ENCODE data around the gene USP46.

USP46 gene, protein sequence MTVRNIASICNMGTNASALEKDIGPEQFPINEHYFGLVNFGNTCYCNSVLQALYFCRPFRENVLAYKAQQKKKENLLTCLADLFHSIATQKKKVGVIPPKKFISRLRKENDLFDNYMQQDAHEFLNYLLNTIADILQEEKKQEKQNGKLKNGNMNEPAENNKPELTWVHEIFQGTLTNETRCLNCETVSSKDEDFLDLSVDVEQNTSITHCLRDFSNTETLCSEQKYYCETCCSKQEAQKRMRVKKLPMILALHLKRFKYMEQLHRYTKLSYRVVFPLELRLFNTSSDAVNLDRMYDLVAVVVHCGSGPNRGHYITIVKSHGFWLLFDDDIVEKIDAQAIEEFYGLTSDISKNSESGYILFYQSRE

DNA sequence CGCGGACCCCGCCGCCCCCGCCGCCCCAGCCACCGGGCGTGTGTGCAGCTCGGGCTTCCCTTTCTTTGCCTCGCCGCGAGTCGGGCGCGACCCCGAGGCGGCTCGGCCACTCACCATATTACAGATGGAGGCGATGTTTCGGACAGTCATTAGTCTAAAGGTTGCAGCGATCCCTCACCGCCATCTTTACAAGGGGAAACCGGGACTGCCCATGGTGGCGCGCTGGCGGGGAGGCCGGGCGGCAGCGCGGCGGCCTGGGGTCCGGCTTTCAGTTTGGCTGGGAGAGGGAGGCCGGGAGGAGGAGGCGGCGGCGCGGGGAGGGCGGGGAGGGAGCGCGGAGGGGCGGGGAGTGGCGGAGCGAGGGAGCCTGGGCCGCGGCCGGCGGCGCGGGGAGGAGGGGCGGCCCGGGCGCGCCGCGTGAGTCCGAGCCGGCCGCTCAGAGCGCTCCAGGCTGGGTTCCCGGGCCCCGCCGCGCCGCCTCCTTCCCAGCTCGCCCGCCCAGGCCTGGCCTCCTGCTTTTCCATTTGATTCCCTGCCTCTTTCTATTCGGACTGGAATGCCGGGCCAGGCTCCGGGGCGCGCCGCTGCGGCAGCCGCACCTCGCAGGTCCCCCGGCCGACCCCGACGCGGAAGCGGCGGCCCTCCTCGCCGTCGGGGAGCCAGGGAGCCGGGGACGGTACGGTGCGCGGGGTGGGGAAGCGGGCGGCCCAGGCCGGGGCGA, at the start of gene USP46:
Gene USP46, minus strand, starts transcription at position 301 of the 721 bp plus-strand sequence. Its CDS starts 151 bp downstream, at position 150.
- DNase-seq (ENCODE audit: low spot score), result peak; percentile 51

DNA sequence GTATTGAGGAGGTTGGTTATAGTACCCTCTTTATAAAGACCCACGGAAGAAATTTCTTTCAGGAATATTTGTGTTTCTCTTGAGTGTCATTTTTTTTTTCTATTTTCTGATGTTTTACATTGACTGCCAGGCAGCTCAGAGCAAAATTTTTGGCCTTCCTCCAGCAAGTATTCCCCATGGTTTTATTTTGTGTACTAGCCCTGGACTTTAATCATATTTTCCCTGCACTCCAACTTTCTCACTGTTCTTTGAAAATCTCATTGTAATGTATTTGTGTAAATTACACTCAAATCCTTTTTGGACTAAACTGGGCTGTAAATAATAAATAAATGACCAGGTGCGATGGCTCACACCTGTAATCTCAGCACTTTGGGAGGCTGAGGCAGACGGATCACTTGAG, 45.6 kb upstream of the USP46 start:
- DNase-seq (ENCODE audit: low spot score), result no peak

DNA sequence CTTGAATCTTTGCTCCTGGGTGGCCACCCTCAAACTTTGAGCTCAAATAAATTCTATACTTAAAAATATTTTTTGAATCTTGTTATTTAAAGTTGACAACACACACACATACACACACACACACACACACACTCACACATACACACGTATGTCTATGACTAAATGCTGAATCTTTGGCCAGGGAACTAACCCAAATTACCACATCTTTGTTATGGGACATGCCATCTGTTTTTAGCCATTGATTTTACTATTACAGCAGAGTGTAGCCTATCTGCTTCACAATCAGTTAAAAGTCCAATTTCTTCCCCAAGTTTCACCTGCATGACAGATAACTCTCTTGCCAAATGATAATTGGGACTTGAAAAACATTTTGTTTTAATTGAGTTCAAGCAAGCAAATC, 45.0 kb upstream of the USP46 start:
- no peak for DNase-seq (ENCODE audit: low spot score)

DNA sequence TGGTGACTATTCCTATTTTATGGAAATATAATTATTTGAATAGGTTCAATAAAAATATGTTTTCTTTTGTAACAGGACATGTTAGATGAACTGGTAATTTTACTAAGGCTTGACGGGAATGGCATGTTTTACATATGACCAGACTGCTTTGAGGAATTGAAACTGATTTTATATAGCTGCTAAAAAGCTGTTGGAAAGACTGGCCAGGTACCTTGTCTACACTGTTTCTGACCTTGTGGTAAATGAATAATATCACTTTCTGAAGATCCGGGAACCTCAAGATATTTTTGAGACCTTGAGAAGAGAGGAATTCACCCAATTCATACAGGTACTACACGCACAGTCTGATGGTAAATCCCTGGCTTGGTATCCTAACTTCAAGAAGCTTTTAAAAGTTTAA, 42.1 kb upstream of the USP46 start:
- no peak for DNase-seq (ENCODE audit: low spot score)

DNA sequence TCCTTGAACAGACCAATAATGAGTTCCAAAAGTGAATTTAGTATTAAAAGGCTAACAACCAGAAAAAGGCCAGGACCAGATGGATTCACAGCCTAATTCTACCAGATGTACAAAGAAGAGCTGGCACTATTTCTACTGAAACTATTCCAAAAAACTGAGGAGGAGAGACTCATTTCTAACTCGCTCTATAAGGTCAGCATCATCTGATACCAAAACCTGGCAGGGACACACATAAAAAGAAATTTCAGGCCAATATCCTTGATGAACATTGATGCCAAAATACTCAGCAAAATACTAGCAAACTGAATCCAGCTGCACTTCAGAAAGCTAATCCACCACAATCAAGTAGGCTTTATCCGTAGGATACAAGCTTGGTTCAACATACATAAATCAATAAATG, 35.8 kb upstream of the USP46 start:
- no peak for DNase-seq (ENCODE audit: low spot score)

DNA sequence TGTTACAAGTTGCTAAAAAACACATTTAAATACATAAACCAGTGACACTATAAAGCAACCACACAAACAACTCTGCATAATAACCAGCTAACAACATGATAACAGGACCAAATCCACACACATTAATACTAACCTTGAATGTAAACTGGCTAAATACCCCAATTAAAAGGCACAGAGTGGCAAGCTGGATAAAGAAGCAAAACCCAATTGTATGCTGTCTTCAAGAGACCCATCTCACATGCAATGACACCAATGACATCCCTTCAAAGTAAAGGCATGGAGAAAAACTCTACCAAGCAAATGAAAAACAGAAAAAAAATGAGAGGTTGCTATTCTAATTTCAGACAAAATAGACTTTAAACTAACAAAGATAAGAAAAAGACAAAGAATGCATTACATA, 34.4 kb upstream of the USP46 start:
- no peak for DNase-seq (ENCODE audit: low spot score)

DNA sequence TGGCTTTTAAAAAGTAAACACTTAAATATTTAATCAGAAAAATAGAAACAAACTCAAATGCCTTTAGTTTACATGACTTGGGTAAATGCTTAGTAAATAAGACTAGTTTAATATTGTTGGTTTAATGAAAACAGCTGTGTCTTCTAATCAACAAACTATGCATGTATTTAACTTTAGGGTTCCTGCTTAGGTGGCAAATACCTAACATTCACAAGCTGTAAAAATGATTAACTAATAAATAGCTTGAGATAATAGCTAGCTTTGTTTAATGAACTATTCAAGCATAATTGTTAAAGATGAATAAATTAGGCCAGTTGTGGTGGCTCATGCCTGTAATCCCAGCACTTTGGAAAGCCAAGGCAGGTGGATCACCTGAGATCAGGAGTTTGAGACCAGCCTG, 30.0 kb upstream of the USP46 start:
- DNase-seq (ENCODE audit: low spot score), result no peak

DNA sequence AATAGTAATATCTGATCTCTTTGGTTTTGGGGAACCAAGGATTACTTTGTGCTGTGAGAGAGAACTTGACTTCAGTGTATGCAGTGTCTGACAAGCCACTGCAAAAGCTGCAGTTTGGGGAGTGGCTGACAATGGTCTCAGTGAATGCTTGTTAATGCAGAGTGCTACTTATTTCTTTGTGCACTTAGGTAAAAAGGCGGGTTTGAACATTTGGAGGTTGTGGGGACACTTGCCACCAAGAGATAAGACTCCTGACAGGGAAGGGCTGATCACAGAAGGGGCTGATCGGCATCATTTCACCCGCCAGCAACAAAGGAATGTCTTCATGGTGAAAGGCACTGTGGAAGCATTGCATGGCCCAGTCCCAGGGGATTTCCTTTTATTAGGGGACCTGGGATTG, 28.6 kb upstream of the USP46 start:
- DNase-seq (ENCODE audit: low spot score), result no peak

DNA sequence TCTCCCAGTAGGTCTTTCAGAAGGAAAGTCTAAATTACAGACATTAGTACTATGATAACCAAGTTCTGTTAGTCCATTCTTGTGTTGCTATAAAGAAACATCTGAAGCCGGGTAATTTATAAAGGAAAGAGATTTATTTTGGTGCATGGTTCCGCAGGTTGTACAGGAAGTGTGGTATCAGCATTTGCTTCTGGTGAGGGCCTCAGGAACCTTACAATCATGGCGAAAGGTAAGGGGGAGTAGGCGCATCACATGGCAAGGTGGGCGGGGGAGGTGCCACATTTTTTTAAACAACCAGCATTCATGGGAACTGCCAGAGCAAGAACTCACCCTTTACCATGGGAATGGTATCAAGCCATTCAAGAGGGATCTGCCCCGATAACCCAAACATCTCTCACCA, 26.2 kb upstream of the USP46 start:
- DNase-seq (ENCODE audit: low spot score), result no peak

DNA sequence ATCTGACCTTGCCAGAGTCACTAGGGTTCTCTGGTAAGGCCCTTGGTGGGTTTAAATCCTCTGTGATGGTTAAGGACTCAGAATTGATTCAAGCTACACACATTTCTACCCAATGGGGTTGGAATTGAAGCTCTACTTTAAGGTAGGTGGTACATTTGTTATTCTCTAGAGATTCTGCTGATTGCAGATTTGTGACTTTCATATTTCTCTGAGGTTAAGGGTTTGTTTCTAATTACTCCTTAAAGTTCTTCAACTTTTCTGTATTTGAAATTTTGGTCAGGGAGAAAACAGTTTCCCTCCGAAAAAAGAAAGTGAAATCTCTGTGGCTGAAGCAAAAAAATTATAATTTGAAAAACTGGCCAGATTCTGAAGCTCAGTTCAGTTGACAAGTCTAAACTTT, 25.8 kb upstream of the USP46 start:
- no peak for DNase-seq (ENCODE audit: low spot score)

DNA sequence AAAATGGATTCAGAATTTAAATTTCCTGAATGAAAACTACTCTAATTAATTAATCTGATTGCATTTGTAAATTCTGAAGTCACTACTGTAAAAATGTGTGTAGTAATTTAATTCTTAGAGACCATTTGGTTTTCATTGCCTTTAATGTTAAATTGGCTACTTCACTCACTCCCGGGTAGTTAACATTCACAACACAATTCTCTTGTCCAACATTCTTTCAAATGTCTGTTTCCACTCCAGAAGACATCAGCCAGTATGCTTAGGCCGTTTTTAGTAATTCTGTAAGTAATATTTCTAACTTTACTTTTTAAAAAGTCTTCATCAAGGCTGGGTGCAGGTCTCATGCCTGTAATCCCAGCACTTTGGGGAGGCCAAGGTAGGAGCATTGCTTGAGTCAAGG, 21.3 kb upstream of the USP46 start:
- no peak for DNase-seq (ENCODE audit: low spot score)

DNA sequence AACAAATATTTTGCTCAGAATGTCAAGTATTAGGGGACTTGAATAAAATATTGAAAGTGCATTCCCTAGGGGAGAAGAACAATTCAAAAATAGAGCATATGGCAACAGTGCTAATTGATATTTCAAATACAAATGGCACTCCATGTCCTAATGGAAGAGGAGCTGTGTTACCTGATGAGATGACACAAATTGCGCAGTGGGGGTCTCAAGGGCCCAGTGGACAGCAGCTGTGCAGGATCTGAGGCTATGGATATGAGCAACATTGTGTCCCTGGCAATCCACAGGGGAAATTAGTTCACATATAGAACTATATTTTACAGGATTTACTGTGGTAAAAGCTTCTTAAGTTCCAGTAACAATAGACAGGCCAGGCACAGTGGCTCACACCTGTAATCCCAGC, 17.4 kb upstream of the USP46 start:
- no peak for DNase-seq (ENCODE audit: low spot score)

DNA sequence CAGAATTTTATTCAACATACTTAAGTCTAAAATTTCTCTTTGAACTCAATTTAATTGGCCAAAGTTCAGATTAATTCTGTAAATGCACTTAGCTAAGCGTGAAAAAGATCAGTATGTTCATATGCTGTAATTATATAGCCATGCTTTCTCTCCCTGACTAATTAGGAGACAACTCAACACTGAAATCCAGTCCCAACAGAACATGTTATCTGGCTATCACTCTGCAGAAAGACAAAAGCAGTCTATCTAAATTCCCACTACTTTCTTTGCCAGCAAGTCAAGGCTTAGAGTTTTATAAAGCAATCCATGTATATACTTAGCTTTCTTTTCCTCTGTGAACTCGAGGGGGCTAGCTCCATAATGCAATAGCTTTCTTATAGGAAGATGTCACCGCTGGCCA, 16.0 kb upstream of the USP46 start:
- no peak for DNase-seq (ENCODE audit: low spot score)

DNA sequence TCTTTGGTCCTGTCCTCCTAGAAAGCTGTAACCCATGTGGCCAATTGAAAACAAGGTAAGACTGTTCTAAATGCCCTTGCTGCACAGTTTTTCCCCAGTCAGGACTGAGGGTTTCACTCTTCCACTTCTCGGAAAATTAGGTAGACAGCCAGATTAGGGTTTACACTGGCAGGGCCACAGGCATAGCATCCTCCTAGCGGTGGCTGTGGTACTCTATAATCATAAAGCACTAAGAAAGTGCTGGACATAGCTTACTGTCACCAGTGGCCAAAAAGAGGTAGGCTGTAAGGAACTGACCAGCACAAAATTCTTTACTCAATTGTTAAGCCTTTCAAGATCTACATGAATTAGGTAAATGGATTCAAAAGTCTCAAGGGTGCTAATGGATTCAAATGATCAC, 11.6 kb upstream of the USP46 start:
- no peak for DNase-seq (ENCODE audit: low spot score)

DNA sequence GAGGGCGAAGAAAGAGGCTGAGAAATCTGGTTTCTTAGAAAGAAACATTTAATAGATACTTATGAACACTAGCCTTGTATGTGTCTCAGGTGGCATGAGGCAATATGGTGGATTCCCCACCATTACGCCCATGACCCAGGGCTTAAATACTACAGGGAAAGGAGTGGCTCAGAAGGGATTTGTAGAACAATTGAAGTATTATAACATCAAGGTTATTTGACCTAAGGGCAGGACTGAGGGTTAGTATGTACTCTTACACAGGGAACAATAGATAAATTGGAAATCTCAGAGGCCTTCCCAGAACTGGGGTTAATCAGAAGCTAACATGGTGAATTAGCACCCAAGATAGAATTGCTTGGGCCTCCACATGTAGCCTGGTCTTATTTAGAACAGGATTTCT, 11.0 kb upstream of the USP46 start:
- DNase-seq (ENCODE audit: low spot score), result no peak

DNA sequence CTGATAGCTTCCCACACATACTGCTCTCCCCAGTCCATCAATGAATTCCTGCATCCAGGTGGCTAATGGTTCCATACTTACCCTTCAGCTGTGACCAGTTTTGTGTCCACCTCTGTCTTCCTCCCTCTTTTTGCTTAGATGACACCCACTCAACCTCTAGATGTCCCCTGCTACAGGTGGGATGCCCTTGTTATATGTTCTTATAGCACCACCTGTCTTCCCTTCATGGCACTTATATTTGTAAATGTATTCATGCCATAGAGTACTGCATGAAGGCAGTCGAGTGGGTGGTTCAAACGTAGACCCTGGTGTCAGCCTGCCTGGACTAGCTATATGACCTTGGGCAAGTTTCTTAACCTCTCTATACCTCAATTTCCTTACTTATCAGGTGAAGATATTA, 6.5 kb upstream of the USP46 start:
- DNase-seq (ENCODE audit: low spot score), result peak; percentile 30

DNA sequence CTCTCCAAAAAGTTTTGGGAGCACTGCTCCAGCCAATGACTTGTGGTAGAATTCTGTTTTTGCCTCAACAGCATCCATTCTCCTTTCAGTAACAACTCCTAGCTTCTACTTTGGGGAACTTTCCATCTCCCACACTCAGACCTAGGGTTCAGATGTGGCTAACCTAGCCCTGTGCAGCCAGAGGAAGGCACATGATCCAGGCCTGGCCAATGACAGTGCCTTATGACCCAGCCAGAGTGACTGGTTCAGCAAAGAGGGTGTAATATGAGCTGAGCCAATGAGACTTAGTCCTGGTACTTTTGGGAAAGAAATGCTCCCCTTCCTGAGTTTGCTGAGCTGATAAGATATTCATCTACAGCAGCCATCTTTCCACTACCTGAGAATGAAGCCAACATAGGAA, 5.4 kb upstream of the USP46 start:
- DNase-seq (ENCODE audit: low spot score), result no peak

DNA sequence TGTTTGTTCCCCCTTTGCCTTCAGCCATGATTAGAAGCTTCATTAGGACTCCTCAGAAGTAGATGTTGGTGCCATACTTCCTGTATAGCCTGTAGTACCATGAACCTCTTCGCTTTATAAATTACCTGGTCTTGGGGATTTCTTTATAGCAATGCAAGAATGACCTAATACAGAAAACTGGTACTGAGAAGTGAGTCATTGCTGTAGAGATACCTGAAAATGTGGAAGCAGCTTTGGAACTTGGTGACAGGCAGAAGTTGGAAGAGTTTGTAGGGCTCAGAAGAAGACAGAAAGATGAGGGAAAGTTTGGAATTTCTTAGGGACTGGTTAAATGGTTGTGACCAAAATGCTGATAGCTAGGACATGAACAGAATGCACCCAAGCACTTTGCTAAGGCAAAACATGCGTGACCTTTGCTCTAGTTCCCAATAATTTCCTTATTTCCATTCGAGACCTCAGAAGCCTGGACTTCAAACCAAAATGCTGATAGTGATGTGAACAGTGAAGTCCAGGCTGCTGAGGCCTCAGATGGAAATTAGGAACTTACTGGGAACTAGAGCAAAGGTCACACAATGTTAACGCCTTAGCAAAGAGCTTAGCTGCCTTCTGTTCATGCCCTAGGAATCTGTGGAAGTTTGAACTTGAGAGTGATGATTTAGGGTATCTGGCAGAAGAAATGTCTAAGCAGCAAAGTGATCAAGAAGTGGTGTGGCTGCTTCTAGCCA, 3.0 kb upstream of the USP46 start:
- no peak for DNase-seq (ENCODE audit: low spot score)

DNA sequence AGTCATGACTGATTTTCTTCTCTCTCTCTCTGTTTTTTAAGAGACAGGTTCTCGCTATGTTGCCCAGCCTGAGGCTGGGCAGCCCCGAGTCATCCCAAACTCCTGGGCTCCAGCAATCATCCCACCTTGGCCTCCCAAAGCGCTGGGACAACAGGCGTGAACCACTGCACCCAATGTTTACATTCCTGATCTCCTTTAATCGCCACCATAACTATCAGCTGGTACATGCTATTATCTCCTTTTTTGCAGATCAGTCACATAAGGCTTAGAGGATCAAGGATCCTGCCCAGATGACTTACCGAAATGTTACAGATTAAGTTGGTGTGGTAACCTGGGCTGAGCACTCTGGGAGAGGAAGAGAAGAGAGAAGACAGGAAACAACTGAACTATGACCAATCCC, 1.5 kb upstream of the USP46 start:
- no peak for DNase-seq (ENCODE audit: low spot score)

DNA sequence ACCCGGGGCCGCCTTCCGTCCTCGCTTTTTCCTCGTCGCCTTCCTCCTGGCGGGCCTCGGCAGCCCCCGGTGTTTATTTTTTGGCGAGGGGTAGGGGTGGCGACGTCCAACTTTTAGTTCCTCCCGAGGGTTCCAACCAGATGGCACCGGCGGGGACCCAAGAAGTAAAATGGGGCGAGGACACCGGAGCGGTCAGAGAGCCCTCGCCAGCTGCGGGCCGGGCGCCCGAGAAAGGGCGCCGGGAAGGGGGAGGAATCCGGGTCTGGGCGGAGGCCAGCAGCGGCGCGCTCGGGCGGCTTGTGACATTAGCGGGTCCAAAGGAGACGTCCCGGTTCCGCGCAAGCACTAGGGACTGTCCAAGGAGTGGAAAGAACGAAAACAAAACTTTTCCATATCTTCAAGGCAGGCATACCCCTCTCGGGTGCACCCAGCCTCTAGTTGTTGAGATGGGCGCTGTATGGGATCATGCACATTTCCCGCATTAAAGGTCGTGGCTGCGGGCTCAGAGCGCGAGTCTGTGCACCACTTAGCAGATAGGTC, 691 bp upstream of the USP46 start:
- peak; percentile 8 for DNase-seq (ENCODE audit: low spot score)

DNA sequence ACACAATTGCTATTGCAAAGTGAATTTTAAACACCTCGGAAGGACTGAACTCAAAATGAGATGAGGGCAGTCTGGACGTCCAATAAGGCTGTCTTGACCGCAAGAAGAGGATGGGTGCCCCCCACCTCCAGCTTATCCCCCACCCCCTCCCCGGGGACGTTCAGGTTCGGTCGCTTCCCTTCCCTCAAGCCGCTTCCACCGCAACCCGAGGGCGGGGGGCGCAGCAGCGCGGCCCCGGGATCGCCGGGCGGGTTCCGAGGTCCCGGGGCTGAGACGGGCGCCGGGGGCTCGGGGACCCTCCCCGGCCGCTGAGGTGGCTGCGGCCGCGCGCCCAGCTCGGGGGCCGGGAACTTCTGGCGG, 480 bp downstream of the USP46 start:
- no peak for DNase-seq (ENCODE audit: low spot score)

DNA sequence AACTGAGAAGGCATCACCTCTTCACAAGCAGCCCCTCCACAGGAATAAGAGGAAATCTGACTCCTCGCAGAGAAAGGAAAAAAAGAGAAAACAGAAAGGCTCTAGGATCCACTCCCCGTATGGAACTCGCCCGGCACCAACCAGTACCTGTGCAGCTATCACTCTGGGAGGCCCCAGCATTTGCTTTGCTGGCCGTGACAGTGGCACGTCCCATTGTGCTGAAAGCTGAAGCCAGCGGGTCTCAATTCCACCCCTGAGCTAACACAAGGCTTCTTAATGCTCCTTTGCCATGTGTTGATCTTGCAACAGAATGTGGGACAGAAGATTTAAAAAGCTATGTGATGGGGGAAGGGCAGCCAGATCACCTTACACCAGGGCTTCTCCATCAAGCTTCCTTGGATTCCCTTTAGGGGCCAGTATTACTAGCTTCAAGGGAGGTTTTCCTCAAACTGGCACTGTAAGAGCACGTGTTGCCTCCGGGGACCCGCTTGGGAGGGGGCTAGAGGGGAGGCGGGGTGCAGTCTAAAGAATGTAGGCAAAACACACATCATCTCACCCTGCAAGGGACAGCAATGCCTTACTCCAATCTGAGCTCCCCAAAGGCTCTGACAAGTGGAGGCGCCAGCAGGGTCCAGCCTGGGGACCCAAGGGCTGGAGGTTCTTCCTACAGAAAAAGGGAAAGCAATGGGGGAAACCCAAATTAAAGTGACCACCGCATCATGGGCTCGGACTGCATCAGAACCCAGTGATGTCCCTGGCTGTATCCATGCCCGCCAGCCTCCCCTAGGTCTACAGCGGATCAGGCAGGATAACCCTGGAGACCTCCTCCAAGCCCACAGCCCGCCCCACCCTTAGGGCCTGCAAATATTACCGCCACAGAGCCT, 1.2 kb downstream of the USP46 start:
- DNase-seq (ENCODE audit: low spot score), result no peak

All from CD4-positive, alpha-beta T cell treated with Interleukin-15 for 4 hours (primary cell).